Activated CD8-positive, alpha-beta memory T cell treated with anti-CD3 and anti-CD28 coated beads, Interleukin-2, amount 50 U/mL, for 4 hours (primary cell): ENCODE measurements around the gene USP54.

Experiments
- DNase-seq: peaks from one replicate; pipeline ENCODE4 v3.0.0-alpha.2; 2020

USP54 gene

GRCh38 chr10:73460897-73461296, 130.2 kb downstream of the USP54 start:
- no peak for DNase-seq

GRCh38 chr10:73459683-73460314, 131.3 kb downstream of the USP54 start:
- DNase-seq = no peak

GRCh38 chr10:73456187-73456890, 134.8 kb downstream of the USP54 start:
- no peak for DNase-seq

DNA sequence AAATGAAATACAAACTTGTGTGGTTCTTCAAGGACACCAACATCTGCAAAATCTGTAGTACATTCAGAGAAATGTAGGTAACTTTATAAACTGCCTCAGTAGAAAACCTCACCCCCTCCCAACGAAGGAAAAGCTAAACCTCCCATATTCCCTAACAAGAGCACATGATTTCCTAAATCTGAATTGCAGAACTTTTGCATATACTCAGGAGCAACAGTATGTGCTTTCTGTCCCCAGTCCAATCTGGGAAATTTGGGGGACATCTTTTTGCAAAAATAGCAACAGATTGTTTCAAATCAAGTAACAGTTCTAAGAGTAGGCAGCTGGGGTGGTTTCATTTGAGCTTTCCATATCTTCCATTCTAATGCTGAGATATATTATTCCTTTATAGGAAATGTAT, 142.0 kb downstream of the USP54 start:
- no peak for DNase-seq

GRCh38 chr10:73448384-73448783, 142.8 kb downstream of the USP54 start:
- DNase-seq = no peak
